ENCODE results near the gene MUC6. TPM values are rescaled to one million over a fixed set of nuclear protein-coding genes. Genes with fewer than 3 reads are reported as not detected.

Gene MUC6, protein sequence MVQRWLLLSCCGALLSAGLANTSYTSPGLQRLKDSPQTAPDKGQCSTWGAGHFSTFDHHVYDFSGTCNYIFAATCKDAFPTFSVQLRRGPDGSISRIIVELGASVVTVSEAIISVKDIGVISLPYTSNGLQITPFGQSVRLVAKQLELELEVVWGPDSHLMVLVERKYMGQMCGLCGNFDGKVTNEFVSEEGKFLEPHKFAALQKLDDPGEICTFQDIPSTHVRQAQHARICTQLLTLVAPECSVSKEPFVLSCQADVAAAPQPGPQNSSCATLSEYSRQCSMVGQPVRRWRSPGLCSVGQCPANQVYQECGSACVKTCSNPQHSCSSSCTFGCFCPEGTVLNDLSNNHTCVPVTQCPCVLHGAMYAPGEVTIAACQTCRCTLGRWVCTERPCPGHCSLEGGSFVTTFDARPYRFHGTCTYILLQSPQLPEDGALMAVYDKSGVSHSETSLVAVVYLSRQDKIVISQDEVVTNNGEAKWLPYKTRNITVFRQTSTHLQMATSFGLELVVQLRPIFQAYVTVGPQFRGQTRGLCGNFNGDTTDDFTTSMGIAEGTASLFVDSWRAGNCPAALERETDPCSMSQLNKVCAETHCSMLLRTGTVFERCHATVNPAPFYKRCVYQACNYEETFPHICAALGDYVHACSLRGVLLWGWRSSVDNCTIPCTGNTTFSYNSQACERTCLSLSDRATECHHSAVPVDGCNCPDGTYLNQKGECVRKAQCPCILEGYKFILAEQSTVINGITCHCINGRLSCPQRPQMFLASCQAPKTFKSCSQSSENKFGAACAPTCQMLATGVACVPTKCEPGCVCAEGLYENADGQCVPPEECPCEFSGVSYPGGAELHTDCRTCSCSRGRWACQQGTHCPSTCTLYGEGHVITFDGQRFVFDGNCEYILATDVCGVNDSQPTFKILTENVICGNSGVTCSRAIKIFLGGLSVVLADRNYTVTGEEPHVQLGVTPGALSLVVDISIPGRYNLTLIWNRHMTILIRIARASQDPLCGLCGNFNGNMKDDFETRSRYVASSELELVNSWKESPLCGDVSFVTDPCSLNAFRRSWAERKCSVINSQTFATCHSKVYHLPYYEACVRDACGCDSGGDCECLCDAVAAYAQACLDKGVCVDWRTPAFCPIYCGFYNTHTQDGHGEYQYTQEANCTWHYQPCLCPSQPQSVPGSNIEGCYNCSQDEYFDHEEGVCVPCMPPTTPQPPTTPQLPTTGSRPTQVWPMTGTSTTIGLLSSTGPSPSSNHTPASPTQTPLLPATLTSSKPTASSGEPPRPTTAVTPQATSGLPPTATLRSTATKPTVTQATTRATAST (N-terminal part only)
- not detected for total RNA-seq (2021; fragmentation: NEBNext Ultra II Directional; extraction: Animal tissue kit (Norgen Biotek cat#: 25700))
- long read RNA-seq: 0 reads

DNA sequence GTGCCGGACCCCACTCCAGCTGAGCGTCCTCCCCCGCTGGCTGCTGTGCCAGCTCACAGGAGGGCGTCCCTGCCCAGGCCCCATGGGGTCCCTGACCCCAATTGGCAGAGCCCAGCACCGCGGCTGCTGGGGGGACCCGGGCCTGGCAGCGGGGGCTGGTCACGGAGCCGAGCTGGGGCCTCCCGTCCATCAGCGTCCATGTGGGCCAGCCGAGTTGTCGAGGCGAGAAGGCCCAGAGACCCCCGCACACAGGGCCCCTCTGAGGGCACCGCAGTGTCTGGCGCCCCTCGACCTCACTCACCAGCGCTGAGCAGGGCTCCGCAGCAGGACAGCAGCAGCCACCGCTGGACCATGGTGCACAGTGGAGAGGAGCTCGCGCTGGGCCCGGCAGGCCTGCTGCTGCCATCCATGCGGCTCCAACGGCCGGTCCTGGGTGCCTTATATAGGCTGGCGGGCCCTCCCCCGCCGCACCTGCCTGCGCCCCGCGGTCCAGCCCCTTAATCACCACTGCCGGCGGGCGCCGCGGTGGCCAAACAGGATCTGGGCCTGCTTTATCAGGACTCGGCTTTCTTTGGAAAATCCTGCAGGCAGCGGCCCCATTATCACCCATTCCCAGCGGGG, at the start of gene MUC6:
MUC6 (minus strand) TSS at position 416 of the 621 bp plus-strand sequence; CDS start at position 353, 63 bp downstream.
- Mint-ChIP-seq H3K4me1 (ENCODE audit: low read depth) (no peaks in the 10 kb centered on the region), H3K27ac (no peak within 1 kb of the TSS)
- TF ChIP-seq, protein P1, sequence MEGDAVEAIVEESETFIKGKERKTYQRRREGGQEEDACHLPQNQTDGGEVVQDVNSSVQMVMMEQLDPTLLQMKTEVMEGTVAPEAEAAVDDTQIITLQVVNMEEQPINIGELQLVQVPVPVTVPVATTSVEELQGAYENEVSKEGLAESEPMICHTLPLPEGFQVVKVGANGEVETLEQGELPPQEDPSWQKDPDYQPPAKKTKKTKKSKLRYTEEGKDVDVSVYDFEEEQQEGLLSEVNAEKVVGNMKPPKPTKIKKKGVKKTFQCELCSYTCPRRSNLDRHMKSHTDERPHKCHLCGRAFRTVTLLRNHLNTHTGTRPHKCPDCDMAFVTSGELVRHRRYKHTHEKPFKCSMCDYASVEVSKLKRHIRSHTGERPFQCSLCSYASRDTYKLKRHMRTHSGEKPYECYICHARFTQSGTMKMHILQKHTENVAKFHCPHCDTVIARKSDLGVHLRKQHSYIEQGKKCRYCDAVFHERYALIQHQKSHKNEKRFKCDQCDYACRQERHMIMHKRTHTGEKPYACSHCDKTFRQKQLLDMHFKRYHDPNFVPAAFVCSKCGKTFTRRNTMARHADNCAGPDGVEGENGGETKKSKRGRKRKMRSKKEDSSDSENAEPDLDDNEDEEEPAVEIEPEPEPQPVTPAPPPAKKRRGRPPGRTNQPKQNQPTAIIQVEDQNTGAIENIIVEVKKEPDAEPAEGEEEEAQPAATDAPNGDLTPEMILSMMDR (IDR thresholded peaks at IDR 0.05): no peak

DNA sequence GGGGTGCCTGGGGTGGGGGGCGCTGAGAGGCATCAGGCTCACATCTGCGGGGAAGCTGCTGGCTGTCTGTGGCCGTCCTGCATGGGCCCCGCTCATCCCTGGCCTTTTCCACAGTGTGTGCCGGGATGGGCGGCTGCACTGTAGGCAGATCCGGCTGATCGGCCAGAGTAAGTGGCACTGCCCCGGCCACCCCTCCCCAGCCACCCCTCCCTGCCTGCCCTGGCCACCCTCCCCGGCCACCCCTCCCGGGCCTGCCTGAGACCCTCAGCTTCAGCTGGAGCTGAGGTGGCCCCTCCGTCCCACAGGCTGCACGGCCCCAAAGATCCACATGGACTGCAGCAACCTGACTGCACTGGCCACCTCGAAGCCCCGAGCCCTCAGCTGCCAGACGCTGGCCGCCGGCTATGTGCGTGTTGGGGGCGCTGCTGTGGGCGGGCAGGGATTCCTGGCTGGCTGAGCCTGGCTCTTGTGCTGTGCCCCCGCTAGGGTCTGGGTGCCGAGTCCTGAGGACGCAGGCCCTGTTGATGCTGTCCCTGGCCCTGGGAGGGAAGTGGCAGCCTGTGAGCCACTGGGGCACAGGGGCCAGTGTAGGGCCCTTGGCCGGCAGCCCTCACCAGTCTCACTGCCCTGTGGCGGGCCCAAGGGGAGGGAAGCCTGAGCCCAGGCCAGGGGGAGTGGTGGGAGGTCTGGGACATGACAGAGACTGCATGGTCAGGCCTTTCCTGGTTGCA, 49.1 kb upstream of the MUC6 start:
- Mint-ChIP-seq H3K4me3 (no peak overlapping the region), H3K36me3 (ENCODE audit: low read depth) (no peaks in the 10 kb centered on the region), H3K4me1 (ENCODE audit: low read depth) (no peaks in the 10 kb centered on the region), H3K27me3 (ENCODE audit: insufficient read depth) (peaks cover 1% of the 10 kb centered on the region; the same call in 1 of the 2 replicates), H3K9me3 (no peaks in the 10 kb centered on the region; the same call in 1 of the 2 replicates), H3K27ac (no peak overlapping the region)
- no peak for DNase-seq
- TF ChIP-seq, protein P1 (IDR thresholded peaks at IDR 0.05): no peak

More for the DNA sequence above, at the start of gene MUC6:
- Mint-ChIP-seq H3K4me3 (no peak within 1 kb of the TSS), H3K9me3 (peaks cover 10% of the 10 kb centered on the region), H3K36me3 (ENCODE audit: low read depth) (peaks cover 9% of the 10 kb centered on the region; the same call in 1 of the 2 replicates), H3K27me3 (ENCODE audit: insufficient read depth) (peaks cover 3% of the 10 kb centered on the region)
- no peak for DNase-seq

DNA sequence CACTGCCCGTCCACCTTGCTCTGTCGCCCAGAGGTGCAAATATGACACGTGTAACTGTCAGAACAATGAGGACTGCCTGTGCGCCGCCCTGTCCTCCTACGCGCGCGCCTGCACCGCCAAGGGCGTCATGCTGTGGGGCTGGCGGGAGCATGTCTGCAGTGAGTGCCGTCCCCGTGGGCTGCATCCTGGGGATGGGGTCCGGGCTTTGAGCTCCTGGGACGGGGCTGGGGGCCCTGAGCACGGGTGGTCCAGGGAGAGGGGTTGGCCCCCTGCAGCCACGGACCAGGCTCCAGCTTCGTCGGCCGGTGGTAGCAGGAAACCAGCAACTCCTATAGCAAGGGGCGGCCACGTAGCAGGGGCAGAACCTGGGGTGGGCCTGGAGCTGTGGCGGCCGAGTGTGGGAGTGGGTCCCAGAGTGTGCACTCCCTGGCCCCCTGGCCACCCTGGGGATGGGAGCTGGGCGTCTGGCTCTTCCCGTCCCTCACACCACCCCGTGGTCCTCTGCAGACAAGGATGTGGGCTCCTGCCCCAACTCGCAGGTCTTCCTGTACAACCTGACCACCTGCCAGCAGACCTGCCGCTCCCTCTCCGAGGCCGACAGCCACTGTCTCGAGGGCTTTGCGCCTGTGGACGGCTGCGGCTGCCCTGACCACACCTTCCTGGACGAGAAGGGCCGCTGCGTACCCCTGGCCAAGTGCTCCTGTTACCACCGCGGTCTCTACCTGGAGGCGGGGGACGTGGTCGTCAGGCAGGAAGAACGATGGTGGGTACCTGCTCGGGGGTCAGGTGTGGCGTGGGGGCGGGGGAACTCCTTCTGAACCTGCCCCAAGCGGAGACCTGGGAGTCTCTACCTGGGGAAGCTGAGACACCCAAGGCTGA, 48.3 kb upstream of the MUC6 start:
- H3K4me3 Mint-ChIP-seq: no peak overlapping the region
- no peaks in the 10 kb centered on the region for H3K4me1 Mint-ChIP-seq (ENCODE audit: low read depth)
- no peak for DNase-seq
- peaks cover 1% of the 10 kb centered on the region; the same call in 1 of the 2 replicates for H3K27me3 Mint-ChIP-seq (ENCODE audit: insufficient read depth)
- TF ChIP-seq, protein P1 (IDR thresholded peaks at IDR 0.05): no peak
- no peaks in the 10 kb centered on the region for H3K36me3 Mint-ChIP-seq (ENCODE audit: low read depth)
- no peak overlapping the region for H3K27ac Mint-ChIP-seq
- H3K9me3 Mint-ChIP-seq: no peaks in the 10 kb centered on the region; the same call in 1 of the 2 replicates
